ENCODE data around the gene PLPP7. TPM values are rescaled to one million over a fixed set of nuclear protein-coding genes. Genes with fewer than 3 reads are reported as not detected.

The PLPP7 gene
- total RNA-seq, 4 donors from 2014 or later, result 7.8 to 11.1 (median 8.5) TPM

- TF ChIP-seq CTCF (IDR thresholded peaks at IDR 0.05; ENCODE audit: low read depth), result no peak
Observed at GRCh38 chr9:131260751-131261452, 28.6 kb upstream of the PLPP7 start.

GRCh38 chr9:131262327-131263032 is 27.0 kb upstream of the PLPP7 start:
- no peak for TF ChIP-seq CTCF (IDR thresholded peaks at IDR 0.05; ENCODE audit: low read depth)

DNA sequence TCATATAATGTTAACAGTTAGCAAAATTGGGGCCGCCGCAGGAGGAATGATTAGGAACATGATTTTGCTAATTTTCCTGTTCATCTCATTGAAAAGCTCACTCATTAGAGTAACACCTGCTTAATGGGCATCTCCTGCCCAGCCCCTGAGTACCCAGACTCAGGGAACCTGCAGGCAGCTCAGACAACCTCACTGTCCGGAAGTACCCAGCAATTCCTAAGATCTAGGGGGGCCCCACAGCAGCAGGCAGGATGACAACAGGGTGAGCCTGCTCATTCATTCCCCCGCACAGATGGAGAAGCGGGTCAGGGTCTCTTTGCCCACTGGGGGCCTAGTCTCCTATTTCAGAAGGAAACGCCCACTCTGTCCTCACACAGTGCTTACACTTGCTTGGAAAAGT is 25.8 kb upstream of the PLPP7 start:
- no peak for TF ChIP-seq CTCF (IDR thresholded peaks at IDR 0.05; ENCODE audit: low read depth)

DNA sequence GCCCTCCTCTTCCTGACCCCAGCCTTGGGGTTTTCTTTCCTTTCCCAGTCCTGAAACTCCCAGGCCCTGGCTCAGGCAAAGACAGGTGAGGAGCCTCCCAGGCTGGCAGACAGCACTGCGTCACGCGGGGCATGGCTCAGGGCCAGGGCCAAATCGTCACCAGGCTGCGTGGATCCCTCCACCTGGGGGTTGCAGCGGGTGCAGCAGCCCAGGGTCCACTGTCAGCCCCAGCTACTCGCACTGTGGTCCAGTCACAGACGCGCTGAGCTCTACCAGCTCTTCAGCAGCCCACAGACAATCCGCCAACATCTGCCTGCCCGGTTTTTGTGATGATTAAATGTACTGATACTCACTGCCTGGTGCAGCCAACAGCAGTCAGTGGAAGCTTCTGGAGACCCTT is 25.3 kb upstream of the PLPP7 start:
- TF ChIP-seq CTCF (IDR thresholded peaks at IDR 0.05; ENCODE audit: low read depth), result no peak

- TF ChIP-seq CTCF (IDR thresholded peaks at IDR 0.05; ENCODE audit: low read depth), result no peak
Observed at GRCh38 chr9:131266266-131267229, 23.0 kb upstream of the PLPP7 start.

DNA sequence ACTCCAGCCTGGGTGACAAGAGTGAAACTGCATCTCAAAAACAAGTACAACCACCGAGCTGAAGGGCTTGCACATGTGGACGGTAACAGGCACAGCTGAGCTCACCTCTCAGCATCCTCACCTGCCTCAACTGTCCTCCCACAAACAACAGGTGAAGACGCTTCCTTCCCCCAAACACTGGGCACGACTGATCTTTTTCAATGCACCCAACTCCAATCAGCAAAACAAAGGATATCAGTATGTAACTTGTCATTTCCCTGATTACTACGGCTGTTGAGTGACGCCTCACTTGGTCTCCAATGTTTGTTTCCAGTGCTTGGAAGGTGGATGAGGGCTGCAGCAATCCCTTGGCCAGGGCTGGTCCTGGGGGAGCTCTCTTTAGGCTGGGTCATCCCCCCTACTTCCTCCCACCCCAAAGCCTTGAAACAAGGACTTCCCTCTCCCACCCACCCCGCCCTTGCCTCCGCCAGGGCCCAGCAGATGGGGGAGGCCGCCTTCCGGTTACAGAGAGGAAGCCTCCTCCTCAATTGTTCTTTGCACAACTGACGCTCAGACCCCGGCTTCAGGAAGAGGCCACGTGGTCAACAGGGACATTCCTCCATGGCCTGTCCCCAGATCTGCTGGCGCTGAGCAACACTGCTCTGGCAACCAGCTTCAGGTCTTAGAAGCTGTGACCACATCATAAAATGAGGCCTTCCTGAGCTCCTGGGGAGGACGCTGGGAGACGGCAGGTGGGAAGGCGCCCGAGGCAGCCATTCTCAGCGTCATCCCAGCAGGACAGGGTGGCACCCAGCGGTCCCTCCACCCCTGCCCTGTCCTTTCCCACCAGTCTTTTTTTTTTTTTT is 19.1 kb upstream of the PLPP7 start:
- no peak for TF ChIP-seq CTCF (IDR thresholded peaks at IDR 0.05; ENCODE audit: low read depth)
